NCI-H1436 (cell line): ENCODE results near the gene POLR1E.
"Not testable (repeated sequence)": the region's sequence is repeated elsewhere in the genome, so short reads cannot be mapped to it uniquely, and the experiment has no call there.

Experiments
- DNase-seq: peaks from one replicate; lab custom pipeline; 2025; lab: John Stamatoyannopoulos, UW

The POLR1E gene

DNA sequence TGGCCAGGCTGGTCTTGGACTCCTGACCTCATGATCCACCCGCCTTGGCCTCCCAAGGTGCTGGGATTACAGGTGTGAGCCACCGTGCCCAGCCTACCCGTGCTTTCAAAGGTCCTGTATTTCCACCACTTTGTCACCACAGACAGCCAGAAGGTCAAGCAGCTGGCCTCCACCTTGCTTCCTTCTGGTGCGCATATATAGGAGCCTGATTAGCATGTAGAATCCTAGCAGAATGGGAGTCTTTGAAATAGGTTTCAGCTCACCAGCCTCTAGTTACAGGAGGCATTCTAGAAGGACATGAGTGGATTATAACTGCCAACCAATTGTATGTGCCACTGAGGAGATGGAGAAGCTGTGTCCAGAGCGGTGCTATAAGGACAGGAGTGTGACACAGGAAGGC is 18.9 kb downstream of the POLR1E start:
- DNase-seq = no peak

DNA sequence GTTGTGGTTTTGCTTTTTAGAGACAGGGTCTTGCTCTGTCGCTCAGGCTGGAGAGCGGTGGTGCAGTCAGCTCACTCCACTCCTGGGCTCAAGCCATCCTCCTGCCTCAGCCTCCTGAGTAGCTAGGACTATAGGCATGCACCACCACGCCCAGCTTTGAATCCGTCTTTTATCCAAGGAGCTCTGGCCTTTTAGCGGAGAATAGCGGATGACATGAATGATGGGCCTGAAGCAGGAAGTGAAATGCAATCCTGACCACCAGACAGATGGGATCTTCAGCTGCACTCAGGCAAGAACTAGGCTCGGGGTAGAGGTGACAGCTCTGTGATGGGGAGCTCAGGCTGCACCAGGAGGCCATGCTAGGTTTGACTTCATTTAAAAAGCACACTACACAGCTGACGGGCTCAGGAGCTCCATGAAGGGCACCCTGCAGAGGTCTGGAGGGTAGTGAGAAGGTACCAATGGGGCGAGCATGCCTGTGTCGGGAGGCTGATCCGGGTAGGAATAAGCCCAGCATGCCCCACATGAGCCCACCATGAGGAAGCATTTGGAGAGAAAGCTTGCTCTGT is 21.9 kb downstream of the POLR1E start:
- DNase-seq = no peak

DNA sequence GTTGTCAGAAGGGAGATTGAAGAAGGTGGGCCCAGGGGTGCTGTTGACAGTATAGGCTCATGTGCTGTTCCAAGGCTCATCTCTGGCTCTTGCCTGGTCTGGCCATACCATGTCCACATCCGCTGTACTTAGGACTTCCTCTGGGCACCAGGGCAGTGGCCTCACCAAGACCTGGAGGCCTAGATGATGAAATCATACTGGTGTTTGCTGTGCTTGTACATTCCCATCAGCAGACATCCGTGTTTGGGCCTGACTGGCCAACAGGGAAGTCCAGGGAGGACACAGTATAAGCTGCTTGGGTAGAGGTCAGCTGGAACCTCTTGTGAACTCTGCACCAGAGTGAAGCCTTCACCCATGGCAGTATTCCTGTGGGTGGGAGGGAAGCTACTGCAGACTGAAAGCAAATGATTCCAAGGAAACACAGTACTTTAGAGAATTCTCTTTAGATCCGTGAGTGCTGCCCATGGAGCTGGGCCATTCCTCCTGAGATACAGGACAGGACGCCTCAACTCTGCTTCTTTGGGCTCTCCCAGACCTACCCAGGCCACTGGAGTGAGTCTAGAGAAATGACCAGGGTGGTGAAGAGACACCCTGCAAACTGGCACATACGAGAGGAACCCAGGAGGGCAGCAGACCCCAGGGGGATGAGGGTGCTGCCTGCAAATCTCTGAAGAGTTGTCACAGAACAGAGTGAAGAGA is 22.5 kb downstream of the POLR1E start:
- no peak for DNase-seq

DNA sequence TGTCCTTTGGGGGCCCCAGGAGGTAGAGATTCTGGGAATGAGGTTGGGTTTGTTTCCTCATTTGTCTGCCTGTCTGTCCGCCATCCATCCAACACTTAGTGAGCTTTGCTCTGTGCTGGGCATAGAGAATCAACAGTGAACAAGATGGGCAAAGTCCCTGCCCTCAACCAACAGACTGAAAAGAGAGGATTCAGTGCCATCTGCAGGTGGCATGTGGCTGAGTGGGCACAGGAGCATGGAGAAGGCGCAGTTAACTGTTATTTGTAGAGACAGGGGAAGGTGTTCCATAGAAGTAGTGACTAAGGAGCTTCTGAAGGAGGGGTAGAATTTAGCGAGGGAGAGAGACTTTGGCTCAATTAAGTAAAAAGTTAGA is 23.1 kb downstream of the POLR1E start:
- DNase-seq = no peak

DNA sequence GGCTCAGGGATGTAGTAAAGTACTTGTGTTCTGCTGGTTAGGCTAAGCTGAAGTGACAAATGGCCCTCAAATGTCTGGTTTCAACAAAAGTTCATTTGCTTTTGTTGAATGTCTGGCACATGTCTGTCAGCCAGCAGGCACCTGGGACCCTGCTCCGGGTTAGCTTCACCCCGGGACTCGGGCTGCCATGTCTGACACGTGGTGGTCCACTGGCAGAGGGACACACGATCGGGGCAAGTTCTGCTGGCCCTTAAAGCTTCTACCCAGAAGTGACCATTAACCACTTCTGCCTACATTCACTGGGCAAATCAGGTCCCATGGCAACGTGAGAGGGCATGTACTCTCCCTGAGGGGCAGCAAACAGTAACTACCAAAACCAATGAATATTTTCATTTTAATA is 23.8 kb downstream of the POLR1E start:
- DNase-seq = no peak

DNA sequence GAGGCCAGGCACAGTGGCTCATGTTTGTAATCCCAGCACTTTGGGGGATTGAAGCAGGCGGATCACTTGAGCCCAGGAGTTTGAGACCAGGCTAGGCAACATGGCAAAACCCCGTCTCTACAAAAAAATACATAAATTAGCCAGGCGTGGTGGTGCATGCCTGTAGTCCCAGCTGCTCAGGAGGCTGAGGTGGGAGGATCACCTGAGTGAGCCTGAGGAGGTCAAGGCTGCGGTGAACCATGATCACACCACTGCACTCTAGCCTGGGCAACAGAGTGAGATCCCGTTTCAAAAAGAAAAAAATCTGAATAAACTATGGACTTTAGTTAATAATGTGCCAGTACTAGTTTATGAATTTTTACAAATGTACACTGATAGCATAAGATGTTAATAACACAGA is 24.3 kb downstream of the POLR1E start:
- not testable (repeated sequence) for DNase-seq

DNA sequence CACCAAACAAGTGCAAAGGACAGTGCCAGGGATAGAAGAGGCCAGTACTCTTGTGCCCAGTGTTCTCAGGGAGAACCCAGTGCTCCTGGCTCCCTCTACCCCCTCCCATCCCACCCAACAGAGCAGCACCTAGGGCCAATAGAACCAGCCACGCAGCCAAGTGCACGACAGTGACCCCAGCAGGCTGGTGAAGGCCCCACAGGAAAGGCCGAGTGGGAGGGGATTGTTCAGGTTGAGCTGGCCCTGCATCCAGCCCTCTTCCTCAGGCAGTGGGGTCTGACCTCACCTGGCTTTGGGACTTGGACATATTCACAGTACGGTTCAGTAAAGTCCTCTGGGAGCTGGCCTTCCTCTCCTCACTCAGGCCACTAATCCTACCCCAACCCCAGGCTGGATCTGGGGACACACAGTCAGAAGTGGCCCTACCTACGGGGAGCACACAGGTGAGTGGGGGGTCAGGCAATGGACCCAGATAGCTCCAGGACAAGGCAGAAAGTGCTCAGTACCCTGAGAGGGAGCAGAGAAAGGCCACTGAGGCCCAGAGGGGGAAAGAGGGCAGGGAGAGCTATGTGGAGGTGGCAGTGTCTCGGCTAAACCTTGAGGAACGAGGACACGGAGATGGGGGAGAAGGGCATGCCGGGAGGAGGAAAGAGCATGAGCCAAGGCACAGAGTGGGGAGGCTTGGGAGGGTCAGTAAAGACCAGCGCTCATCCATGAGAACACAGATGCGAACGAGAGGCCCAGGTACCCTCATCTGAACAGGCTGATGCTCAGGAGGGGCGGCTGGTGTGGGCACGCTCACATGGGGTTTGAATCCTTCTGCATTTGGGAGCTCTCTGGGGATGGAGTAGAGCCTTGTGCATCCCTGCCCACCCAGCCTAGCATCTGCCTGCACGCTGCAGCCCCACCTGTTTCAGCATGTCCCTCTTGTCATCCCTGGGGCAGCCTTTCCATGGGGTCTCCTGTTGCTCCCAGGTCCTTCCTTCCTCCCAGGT is 25.6 kb downstream of the POLR1E start:
- no peak for DNase-seq

DNA sequence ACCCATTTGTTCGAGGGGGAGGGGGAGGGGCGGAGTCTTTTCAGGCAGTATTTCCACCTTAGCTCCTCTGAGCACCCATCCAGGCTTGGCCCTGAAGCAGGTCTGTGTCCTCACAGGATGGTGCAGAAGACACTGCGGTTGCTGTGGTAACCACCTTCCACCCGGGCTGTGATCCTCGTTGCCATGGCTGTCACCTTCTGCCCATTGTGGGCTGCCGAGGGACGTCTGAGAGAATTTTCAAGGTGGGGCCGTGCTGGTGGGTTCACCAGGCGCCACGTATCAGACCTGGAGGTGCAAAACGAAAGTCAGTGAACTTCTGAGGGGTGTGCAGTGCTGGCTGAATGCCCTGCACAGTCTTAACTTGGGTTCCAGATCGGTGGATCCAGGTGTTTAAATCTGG is 26.7 kb downstream of the POLR1E start:
- no peak for DNase-seq

DNA sequence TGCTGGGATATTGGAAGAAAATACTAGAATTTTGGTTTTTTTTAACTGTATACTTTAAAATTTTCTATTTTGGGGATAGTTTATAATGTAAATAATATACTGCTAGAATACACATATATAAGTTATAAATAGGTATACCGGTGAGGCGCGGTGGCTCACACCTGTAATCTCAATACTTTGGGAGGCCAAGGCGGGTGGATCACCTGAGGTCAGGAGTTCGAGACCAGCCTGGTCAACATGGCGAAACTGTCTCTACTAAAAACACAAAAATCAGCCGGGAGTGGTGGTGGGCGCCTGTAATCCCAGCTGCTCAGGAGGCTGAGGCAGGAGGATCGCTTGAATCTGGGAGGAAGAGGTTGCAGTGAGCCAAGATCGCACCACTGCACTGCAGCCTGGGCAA is 28.7 kb downstream of the POLR1E start:
- DNase-seq = not testable (repeated sequence)

DNA sequence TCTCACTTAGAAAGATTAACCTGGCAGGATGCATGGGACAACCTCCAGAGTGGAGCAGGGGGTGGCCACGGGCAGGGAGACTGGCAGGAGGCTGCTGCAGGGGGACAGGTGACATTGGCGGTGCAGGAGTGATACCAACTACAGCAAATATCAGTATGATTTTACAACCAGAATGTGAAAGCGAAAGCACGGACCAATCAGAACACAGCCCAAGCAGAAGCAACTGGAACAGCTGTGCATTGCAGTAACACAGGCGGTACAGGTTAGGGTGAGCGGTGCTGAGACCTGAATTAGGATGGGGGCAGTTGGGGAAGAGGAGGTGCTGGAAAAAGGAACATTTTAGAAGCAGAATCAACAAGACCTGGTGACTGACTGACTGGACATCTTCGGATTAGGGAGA is 29.3 kb downstream of the POLR1E start:
- DNase-seq = no peak

DNA sequence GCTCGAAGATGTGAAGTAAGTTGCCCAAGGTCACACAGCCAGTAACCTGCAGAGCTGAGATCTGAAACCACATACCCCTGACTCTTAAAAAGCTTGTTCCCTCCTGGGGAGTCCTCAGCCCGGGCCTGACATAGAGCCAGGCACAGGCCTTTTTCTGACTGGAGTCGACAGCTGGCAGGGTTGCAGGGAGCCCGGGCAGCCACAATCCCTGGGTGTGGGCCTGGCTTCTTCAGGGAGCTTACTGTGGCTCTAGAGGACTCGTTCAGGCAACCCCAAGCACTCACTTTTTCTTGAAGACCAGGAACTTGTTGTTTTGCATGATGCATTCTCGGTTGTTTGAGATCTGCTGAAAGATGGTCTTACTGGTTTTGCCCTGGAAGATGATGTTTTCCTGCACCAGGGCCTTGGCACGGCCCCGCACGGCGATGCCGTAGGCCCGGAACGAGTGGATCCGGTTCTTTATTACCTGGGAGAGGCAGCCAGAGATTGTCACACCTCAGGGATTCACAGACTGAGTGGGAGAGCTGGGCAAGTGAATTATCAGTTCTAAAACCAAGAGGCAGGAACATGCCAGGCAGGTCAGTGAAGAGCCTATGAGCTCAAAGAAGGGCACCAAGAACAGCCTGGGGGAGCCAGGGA is 30.0 kb downstream of the POLR1E start:
- no peak for DNase-seq

DNA sequence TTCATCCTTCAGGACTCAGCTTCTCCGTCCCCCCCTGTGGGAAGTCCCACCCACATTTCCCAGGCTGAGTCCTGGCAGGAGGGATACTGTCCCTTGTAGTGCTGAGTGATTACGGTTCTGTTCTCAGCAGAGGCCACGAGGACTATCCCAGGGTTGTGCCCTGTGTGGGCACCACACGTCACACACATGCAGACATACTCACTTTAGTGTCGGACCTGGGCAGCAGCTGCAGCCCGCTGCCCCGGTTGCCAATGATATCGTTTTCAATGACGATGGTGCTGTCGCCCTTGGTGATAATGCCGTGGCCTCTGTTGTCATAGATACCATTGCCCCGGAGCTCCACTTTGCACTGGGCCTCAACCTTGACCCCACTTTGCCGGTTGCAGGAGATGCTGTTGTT is 32.2 kb downstream of the POLR1E start:
- no peak for DNase-seq

DNA sequence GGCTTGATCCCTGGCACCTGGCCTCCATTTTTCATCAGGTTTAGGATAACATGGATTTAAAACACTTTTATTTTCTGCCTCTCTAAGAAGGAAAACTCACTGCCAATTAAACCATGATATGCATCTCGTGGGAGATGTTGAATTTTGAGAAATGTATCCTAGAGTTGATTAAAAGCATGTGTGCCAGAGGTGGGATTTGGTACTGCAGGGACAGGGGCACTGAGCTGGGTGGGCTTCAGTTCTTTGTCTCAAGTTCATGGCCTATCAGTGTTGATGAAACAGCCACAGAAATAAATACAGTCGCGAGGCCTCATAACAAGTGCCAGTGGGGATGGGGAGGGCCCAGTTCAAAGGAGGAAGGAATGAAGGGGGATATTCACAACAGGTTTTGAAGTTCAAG is 34.9 kb downstream of the POLR1E start:
- DNase-seq = no peak

DNA sequence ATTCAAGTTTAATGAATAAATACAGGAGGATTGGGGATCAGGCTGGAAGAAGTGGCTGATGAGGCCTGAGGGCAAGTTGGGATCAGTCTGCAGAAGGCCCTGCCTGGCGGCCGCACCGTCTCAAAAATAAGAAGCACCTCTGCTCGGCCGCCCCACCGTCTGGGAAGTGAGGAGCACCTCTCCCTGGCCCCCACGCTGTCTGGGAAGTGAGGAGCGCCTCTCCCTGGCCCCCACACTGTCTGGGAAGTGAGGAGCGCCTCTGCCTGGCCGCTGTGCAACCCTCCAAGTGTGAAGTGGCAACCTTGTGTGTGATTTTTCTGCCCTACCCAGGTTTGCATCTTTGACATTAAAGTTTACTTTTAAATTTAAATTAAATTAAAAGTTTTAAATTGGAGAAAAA is 35.4 kb downstream of the POLR1E start:
- DNase-seq = no peak

DNA sequence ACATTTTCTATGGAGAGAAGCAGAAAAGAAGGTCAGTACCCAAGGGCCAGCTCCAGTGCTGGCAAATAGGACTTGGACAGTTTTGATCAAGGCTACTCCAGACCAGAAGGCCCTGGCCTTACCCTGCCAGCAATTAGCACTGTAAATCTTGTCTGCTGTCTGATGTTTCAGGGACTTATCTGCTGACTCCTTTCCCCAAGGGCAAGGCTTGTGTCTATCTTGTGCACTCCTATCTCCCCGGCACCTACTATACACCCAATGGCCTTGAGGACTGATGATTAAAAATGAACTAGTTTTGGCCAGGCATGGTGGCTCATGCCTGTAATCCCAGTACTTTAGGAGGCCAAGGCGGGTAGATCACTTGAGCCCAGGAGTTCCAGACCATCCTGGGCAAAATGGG is 37.2 kb downstream of the POLR1E start:
- DNase-seq = no peak

DNA sequence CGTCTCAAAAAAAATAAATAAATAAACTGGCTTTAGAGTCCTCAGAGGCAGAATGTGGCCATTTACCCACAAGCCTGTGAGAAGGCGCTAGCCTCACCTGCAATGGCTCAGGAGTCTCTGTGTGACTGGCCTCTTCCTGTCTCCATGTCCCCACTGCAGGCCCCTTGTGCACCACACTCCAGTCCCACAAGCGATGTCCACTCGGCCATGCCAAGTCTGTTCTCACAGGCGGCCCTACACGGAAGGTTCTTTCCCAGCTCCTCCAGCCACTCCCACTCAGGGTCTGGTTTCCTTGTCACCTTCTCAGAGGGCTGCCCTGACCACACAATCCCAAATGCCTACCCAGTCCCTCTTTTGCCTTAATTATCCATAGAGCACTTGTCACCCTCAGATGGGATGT is 38.2 kb downstream of the POLR1E start:
- DNase-seq = no peak

DNA sequence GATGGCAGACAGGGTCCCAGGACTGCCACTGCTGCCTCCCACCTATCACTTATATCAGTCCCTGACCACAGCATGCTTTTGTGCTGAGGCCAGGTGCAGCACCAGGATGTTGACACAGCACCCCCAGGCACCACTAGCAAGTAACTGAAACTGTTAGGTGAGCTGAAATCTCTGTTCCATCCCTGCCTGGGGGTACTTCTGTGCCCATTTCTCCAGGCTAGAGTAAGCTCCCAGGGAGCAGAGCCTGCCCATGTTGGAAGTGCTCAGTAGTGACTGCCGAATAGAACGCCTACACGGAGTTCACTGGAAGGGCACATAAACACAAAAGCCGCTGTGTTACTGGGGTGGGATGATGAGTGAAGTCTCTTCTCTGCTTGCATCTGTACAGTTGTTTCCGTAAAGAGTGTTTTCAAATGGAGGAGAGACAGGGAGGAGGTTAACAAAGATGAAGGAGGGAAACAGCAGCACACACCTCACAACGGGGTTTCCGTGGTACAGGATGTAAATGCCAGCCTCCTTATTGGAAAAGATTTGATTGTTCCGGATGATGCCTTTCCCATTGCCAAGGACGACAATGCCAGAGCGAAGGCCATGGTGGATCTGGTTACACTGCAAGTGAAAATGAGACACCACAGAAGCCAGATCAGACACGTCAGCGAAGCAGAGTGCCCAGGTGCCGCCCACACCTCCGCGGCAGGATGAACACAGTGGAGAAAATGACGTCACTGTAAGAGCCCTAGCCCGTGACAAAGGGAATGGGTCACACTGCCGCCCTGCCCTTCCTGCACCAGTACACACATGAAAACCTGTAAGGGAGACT is 43.1 kb downstream of the POLR1E start:
- DNase-seq = no peak

DNA sequence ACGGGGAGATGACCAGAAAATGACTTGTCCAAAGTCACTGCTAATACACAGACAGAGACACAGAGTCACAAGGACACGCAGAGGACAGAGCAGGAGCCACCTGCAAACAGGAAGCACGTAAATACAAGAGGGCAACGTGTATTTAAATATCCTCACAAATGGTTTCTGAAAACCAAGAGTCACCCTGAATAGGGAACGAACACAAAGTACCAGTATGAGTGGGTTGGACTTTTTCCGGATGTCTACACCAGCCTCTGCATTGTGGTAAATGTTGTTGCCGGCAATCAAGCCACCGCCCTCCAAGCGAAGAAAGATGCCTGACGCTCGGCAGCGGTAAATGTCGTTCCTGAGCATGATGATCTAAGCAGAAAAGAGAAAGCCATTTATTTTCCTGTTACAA is 46.0 kb downstream of the POLR1E start:
- DNase-seq = no peak

DNA sequence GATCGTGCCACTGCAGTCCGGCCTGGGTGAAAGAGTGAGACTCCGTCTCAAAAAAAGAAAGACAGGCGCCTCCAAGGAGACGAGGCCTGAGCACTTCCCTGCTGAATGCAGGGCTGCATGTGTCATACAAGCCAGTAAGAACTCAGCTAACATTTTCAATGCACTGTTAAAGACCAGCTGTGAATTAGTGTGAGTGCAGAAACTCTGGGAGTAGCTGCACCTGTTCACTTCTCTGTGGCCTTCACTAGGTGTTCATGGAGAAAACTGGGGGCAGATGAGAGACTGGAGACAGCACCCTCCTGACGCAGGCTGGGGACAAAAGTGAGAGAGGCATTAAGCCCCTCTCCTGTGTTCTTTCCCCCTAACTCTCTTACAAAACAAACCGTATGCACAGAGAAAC is 48.7 kb downstream of the POLR1E start:
- no peak for DNase-seq

DNA sequence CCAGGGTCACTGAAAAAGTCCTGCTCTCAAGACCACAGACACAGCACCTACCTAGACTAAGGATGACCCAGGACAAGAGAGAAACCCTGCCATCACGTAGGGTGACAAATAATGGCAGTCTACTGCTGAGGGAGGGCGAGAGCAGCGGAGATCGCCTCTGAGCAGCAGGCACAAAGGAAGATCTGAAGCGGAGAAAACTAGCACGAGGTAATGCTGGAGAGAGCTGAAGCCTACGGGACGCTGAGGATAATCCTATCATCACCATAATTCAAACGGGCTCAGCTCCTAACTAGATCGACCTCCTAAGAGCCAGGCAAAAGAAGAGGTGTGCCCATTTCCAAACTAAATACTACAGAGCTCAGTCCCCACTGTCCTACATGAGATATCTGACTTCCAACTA is 49.2 kb downstream of the POLR1E start:
- DNase-seq = no peak

DNA sequence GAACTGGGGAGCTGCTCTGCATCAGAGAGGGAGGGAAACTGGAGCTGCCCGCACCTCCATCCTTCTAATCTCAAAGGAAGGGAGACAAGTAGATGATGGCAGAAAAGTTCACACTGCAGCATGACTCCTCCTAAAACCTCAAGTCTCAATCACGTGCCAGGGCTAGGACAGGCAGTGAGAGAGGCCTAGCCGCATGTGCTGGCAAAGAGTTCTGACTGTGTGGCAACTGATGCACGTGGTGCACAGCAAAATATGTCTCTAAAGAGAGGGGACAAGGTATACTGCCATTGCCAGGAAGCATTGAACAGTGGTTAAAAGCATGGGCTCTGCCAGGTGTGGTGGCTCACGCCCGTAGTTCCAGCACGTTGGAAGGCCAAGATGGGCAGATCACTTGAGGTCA is 52.4 kb downstream of the POLR1E start:
- no peak for DNase-seq

DNA sequence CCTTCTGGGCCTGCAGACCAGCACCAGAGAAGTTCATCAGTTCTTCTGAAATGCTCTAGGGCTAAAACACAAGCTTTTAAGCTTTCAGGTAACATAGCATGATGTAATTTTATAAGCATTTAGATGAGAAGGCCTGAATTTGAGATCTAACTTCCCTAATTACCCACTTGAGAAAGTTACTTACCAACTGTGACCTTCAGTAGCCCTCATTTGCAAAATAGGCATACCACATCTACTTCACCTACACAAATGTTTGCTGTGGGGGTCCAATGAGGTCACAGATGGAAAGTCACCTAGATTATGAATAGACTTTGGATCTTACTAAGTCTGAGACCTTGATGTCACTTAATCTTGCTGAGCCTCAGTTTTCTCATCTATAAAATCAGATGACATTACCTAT is 53.9 kb downstream of the POLR1E start:
- no peak for DNase-seq
